ENCODE measurements around the gene DCAF6.

DNA sequence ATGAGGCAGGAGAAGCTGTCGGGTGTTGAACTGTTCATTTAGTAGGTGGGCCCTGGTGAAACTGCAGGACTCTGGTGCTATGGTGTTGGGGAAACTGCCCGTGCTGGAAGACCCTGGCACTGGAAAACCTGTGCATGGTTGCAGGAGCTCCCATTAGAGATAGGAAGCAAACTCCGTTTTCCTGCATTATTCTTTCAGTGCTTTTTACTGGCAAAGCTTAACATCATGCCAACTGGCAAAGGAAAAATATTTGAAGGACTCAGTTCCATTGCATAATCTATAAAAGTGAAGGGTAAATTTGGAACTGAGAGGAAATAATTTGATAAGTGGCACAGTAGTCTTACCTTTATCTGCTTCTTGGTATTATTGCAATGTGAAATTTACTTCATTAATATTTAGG is 32.1 kb downstream of the DCAF6 start:
- TF ChIP-seq, protein P1, sequence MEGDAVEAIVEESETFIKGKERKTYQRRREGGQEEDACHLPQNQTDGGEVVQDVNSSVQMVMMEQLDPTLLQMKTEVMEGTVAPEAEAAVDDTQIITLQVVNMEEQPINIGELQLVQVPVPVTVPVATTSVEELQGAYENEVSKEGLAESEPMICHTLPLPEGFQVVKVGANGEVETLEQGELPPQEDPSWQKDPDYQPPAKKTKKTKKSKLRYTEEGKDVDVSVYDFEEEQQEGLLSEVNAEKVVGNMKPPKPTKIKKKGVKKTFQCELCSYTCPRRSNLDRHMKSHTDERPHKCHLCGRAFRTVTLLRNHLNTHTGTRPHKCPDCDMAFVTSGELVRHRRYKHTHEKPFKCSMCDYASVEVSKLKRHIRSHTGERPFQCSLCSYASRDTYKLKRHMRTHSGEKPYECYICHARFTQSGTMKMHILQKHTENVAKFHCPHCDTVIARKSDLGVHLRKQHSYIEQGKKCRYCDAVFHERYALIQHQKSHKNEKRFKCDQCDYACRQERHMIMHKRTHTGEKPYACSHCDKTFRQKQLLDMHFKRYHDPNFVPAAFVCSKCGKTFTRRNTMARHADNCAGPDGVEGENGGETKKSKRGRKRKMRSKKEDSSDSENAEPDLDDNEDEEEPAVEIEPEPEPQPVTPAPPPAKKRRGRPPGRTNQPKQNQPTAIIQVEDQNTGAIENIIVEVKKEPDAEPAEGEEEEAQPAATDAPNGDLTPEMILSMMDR (conservative IDR thresholded peaks at IDR 0.05 in 1 of 2, IDR thresholded peaks at IDR 0.05 in 1 of 2; ENCODE audit: extremely low read depth in 1 of 2, insufficient read depth in 1 of 2, low read depth in 1 of 2, low read length in 2 of 2), result no peak
- no peak for TF ChIP-seq EZH2 (IDR thresholded peaks at IDR 0.05; ENCODE audit: borderline replicate concordance, low read length)

Measured in mammary epithelial cell (primary cell).